Right atrium auricular region (tissue), 2 donors: Measurements from ENCODE around the gene NOD1. TPM values are rescaled to one million over a fixed set of nuclear protein-coding genes. Genes with fewer than 3 reads are reported as not detected.
A peak's percentile ranks its signal among the peaks of the same experiment; 100 is the strongest.

Experiments
- DNase-seq: peaks from one replicate; pipeline ENCODE4 v3.0.0-alpha.2; 2019; ENCODE audit warnings: low spot score
- H3K27ac ChIP-seq, 2 donors: fragments of 200-600 bp; sonication (generic); 1 replicate in 1 of 2; 2 replicates in 1 of 2; pipeline ENCODE4 v1.5.1; 2016 to 2019
- H3K27me3 ChIP-seq, 2 donors: fragments of 200-600 bp; sonication (generic); one replicate each; pipeline versions ENCODE4 v1.5.1 to v1.6.0; 2017 to 2019
- H3K36me3 ChIP-seq: fragments of 200-600 bp; sonication (generic); one replicate; pipeline ENCODE4 v1.5.1; 2016
- H3K4me1 ChIP-seq, 2 donors: fragments of 200-600 bp; sonication (generic); one replicate each; pipeline versions ENCODE4 v1.5.1 to v1.6.0; 2017 to 2019
- H3K4me3 ChIP-seq, 2 donors: fragments of 200-600 bp; sonication (generic); 1 replicate in 1 of 2; 2 replicates in 1 of 2; pipeline ENCODE4 v1.5.1; 2017 to 2019; ENCODE audit warnings: mild to moderate bottlenecking in 1 of 2, moderate library complexity in 1 of 2
- H3K9me3 ChIP-seq, 2 donors: fragments of 200-600 bp; sonication (generic); one replicate each; pipeline ENCODE4 v1.5.1; 2019
- total RNA-seq, 2 donors: library from RNA; depleted of rRNA; stranded (reverse); fragments of >200 nt; gene quantifications; one replicate each; pipeline ENCODE4 v1.1.0, GENCODE V29; 2016
- TF ChIP-seq, protein P1 (sequence below), 2 donors: fragments of 200-600 bp; sonication (generic); IDR thresholded peaks; one replicate each; pipeline ENCODE4 v1.5.1; 2019; ENCODE audit warnings: antibody characterized with exemption in 2 of 2

NOD1 gene
- total RNA-seq, 2 donors from 2014 or later: 9.0 to 11.2 TPM

DNA sequence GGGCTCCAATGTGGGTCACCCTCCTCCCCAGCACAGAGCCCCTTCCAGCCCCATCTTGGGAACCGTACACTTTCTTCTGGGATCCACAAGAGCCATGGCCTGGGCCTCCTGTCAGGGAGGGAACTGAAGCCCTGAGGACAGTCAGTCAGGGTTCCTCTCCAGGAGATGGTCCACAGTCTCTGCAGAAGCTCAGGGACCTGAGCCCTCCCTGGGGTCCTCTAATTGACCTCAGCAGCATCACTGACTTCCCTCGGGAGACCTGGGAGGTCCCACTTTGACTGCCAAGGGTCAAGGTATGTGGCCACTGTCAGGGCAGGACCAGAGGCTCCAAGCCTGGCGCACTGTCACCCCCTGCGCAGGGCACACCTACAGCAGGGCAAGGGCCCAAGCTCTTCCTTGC is 32.3 kb downstream of the NOD1 start:
- Histone ChIP-seq H3K27me3 (no peaks in the 10 kb centered on the region), H3K36me3 (peaks cover 38% of the 10 kb centered on the region), H3K27ac (no peak overlapping the region), H3K9me3 (no peaks in the 10 kb centered on the region), H3K4me3 (no peak overlapping the region), H3K4me1 (peaks cover 0 to 15% of the 10 kb centered on the region in 2 donors)
- no peak for DNase-seq
- TF ChIP-seq, protein P1, sequence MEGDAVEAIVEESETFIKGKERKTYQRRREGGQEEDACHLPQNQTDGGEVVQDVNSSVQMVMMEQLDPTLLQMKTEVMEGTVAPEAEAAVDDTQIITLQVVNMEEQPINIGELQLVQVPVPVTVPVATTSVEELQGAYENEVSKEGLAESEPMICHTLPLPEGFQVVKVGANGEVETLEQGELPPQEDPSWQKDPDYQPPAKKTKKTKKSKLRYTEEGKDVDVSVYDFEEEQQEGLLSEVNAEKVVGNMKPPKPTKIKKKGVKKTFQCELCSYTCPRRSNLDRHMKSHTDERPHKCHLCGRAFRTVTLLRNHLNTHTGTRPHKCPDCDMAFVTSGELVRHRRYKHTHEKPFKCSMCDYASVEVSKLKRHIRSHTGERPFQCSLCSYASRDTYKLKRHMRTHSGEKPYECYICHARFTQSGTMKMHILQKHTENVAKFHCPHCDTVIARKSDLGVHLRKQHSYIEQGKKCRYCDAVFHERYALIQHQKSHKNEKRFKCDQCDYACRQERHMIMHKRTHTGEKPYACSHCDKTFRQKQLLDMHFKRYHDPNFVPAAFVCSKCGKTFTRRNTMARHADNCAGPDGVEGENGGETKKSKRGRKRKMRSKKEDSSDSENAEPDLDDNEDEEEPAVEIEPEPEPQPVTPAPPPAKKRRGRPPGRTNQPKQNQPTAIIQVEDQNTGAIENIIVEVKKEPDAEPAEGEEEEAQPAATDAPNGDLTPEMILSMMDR (IDR thresholded peaks at IDR 0.05): no peak

GRCh38 chr7:30445770-30446169 is 32.8 kb downstream of the NOD1 start:
- Histone ChIP-seq H3K4me1 (peaks cover 0 to 15% of the 10 kb centered on the region in 2 donors), H3K27ac (no peak overlapping the region), H3K36me3 (peaks cover 33% of the 10 kb centered on the region), H3K27me3 (no peaks in the 10 kb centered on the region), H3K9me3 (no peaks in the 10 kb centered on the region), H3K4me3 (no peak overlapping the region)
- peak; percentile 89 for DNase-seq
- TF ChIP-seq, protein P1 (IDR thresholded peaks at IDR 0.05): peak in 1 of 2 donors; percentile 50

- no peak overlapping the region for H3K27ac ChIP-seq
- H3K4me3 ChIP-seq: no peak overlapping the region
- H3K36me3 ChIP-seq: peaks cover 46% of the 10 kb centered on the region
- no peaks in the 10 kb centered on the region for H3K27me3 ChIP-seq
- DNase-seq: no peak
- peaks cover 0 to 12% of the 10 kb centered on the region in 2 donors for H3K4me1 ChIP-seq
- TF ChIP-seq, protein P1 (IDR thresholded peaks at IDR 0.05): no peak
- no peaks in the 10 kb centered on the region for H3K9me3 ChIP-seq
These were observed 40.6 kb downstream of the NOD1 start for GRCh38 chr7:30437823-30438574.

DNA sequence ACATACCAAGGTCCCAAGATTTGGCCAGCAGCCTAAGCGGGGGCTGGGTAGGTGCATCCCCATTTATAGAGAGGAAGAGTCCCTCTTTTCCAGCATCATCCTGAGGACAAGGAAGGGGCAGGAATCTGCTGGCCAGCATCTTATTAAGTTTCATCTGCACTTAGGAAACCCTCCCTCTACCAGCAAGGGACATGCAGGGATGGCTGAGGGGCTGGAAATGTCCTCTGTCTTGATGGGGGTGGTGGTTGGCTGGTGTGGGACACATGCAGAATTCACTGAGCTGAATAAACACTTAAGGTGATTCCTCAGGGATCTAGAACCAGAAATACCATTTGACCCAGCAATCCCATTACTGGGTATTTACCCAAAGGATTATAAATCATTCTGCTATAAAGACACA is 42.1 kb downstream of the NOD1 start:
- TF ChIP-seq, protein P1 (IDR thresholded peaks at IDR 0.05): no peak
- H3K4me3 ChIP-seq: no peak overlapping the region
- DNase-seq: no peak
- no peak overlapping the region for H3K27ac ChIP-seq
- H3K36me3 ChIP-seq: peaks cover 46% of the 10 kb centered on the region
- H3K4me1 ChIP-seq: peaks cover 0 to 19% of the 10 kb centered on the region in 2 donors
- no peaks in the 10 kb centered on the region for H3K27me3 ChIP-seq
- no peaks in the 10 kb centered on the region for H3K9me3 ChIP-seq

DNA sequence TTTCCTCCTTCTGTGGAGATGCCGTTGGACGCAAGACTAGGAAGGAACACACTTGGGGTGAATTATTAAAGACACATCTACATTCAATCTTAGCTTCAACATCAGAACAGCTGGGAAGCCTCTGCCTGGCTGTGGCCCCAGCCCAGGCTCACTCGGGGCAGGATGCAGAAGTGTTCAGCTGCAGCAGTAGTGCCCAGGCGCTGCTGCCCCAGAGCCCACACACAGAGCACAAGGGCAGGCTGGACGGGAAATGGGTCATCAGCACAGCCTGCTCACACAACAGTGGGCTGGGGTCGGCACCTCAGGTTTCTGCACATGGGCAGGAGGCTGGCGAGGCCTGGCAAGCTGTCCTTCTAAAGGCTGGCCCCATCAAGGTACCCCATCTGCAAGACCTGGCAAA is 42.5 kb downstream of the NOD1 start:
- H3K36me3 ChIP-seq: peaks cover 46% of the 10 kb centered on the region
- TF ChIP-seq, protein P1 (IDR thresholded peaks at IDR 0.05): no peak
- no peak for DNase-seq
- H3K27me3 ChIP-seq: no peaks in the 10 kb centered on the region
- peaks cover 0 to 20% of the 10 kb centered on the region in 2 donors for H3K4me1 ChIP-seq
- H3K9me3 ChIP-seq: no peaks in the 10 kb centered on the region
- no peak overlapping the region for H3K4me3 ChIP-seq
- no peak overlapping the region for H3K27ac ChIP-seq
